NCI-H2029 (cell line): Measurements from ENCODE around the gene C19orf47.
"Not testable (repeated sequence)": the region's sequence is repeated elsewhere in the genome, so short reads cannot be mapped to it uniquely, and the experiment has no call there.

Experiments used
- DNase-seq: peaks from one replicate; lab custom pipeline; 2025; lab: John Stamatoyannopoulos, UW

Gene C19orf47

DNA sequence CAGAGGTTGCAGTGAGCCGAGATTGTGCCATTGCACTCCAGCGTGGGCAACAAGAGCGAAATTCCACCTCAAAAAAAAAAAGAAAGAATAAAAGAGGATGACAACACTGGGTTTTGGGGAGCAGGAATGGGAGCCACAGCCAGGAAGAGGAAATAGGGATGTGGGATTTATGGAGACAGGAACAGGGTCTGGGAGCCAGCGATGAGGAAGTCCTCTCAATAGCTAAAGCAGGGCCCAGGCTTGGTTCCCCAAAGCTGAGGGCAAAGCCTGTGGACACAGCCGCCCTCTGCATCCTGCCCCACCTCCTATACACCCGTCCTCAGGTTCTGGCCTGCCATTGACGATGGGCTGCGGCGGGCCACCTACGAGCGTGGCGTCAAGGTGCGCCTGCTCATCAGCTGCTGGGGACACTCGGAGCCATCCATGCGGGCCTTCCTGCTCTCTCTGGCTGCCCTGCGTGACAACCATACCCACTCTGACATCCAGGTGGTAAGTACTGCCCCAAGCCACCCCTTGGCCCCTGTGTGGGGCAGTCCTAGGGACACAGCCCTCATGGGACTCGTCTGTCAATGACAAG, 28.2 kb upstream of the C19orf47 start:
- no peak for DNase-seq

DNA sequence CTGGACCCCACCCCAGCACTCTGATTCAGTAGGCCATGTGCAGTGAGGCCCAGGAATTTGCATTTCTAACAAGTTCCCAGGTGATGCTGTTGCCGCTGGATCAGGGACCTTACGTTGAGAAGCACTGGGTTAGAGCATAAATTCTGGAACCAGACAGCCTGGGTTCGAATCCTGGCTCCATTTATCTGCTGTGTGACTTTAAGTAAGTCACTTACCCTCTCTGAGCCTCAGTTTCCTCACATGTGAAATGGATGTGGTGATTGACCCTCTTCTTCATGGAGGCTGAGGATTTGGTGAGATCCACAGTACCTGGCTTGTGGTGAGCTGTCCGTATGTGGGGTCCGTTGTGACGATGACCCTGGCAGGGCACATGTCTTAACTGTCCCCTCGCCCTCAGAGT, 25.9 kb upstream of the C19orf47 start:
- DNase-seq: no peak

DNA sequence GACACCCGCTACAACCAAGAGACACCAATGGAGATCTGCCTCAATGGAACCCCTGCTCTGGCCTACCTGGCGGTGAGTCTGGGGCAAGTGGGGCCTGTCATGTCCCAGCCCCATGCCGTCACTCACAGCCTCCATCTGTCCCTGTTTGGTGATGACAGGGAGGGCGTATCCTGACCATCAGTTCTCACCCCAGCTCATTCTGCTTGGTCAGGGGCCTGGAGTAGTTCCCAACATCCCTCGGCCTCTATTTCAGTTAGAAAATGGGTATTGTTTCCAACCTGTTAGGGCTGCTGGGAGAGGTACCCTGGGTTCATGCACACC, 23.6 kb upstream of the C19orf47 start:
- DNase-seq: no peak

DNA sequence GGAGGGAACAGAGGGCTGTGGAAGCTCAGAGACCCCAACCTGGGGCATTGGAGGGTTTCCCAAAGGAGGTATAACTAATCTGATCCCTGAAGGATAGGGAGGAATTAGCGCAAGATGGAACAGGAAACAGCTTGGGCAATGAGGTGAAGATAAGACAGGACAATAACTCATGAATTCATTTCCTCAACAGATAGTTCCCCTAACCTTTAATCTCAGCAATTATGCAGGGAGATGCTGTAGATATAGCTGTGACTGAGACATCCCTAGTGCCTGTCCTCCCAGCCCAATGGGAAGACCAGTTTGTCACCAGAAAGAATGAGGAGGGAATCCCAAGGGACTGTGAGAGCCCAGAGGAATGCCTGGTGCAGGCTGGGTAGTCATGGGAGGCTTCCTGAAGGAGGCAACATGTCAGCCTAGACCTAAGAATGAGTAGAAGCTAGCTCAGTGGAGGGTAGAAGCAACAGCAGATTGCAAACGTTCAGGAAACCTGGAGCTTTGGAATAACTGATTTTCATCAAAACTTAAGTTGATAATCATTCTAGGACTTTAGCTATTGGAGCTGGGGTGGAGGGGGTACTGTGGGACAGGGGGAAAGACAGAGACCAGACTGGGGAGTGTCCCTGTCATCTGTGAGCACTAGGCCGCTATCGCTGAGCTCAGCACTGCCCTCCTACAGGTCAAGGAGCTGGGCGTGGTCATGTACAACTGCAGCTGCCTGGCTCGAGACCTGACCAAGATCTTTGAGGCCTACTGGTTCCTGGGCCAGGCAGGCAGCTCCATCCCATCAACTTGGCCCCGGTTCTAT, 23.0 kb upstream of the C19orf47 start:
- no peak for DNase-seq

DNA sequence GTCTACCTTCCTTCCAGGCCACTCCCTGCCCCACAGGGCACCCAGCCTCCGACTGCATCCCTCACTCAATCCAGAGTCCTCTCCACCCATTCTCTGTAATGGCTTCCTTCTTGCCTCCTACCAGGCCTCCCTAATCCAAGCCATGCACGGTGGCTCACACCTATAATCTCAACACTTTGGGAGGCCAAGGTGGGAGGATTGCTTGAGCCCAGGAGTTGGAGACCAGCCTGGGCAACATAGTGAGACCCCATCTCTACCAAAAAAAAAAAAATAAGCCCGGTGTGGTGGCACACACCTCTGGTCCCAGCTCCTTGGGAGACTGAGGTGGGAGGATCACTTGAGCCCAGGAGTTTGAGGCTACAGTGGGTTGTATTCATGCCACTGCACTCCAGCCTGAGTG, 22.1 kb upstream of the C19orf47 start:
- not testable (repeated sequence) for DNase-seq

DNA sequence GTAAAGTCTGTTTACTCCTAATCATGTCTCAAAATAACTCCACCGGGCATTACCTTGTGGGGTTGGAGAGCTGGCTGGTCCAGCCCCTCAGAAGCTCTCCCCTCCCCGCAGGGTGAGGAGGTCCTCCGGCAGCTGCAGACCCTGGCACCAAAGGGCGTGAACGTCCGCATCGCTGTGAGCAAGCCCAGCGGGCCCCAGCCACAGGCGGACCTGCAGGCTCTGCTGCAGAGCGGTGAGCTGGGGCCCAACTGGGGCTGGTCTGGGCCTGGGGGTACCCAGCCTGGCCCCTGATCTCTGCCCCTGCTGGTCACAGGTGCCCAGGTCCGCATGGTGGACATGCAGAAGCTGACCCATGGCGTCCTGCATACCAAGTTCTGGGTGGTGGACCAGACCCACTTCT, 21.6 kb upstream of the C19orf47 start:
- DNase-seq: no peak

DNA sequence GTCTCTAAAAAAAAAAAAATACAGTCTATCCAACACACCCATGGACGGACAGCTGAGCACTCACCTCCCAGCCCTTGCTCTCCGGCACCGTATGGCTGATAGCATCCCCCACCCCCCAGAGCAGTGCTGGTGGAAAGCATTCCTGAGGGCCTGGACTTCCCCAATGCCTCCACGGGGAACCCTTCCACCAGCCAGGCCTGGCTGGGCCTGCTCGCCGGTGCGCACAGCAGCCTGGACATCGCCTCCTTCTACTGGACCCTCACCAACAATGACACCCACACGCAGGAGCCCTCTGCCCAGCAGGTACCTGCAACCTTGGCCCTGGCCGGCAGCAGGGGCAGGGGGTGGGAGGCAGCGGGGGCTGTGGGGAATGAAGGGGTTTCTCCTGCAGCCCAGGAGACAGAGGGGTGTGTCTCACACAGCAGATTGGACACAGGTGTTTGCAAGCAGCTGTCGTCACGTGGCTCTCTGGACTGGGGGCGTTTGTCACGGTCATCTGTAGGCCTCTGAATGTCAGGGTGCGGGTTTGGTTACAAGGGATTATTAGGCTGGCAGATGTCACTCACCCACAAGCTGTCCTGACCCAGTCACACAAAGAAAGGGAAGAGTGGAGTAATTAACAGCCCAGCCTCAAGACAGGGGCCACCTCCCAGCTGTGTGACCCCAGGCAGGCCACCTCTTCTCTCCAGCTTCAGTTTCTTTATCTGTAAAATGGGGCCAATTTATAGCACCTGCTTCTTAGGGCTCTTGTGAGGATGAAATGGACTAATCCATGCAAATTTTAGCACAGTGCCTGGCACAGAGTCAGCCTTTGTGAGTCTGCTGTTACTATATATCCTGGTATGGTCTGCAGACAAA, 19.6 kb upstream of the C19orf47 start:
- DNase-seq: no peak

DNA sequence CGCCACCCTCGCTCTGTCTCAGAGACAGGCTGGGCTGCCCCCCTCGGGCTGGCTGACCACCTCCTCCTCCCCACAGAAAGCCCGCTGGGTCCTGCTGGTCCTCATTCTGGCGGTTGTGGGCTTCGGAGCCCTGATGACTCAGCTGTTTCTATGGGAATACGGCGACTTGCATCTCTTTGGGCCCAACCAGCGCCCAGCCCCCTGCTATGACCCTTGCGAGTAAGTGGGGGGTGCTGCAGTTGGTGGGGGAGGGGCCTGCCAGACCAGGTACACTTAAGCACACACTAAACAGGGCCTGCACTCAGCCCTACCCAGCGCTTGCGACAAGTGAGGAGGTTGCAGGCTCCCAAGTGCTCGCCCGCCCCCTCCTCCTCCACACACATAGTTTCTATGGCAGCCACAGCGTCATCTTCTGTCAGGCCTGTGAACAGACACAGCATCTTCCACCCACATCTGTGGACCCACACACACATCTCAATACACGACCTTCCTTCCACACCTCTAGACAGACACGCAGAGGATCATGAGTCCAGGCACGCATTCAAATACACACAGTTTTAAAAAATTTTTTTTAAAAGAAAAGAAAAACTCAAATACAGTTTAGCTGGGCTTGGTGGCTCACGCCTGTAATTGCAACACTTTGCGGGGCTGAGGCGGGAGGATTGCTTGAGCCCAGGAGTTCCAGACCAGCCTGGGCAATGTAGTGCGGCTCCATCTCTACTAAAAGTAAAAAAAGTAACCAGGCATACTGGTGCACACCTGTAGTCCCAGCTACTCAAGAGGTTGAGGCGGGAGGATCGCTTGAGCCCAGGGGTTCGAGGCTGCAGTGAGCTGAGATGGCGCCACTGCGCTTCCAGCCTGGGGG, 18.7 kb upstream of the C19orf47 start:
- DNase-seq: no peak

DNA sequence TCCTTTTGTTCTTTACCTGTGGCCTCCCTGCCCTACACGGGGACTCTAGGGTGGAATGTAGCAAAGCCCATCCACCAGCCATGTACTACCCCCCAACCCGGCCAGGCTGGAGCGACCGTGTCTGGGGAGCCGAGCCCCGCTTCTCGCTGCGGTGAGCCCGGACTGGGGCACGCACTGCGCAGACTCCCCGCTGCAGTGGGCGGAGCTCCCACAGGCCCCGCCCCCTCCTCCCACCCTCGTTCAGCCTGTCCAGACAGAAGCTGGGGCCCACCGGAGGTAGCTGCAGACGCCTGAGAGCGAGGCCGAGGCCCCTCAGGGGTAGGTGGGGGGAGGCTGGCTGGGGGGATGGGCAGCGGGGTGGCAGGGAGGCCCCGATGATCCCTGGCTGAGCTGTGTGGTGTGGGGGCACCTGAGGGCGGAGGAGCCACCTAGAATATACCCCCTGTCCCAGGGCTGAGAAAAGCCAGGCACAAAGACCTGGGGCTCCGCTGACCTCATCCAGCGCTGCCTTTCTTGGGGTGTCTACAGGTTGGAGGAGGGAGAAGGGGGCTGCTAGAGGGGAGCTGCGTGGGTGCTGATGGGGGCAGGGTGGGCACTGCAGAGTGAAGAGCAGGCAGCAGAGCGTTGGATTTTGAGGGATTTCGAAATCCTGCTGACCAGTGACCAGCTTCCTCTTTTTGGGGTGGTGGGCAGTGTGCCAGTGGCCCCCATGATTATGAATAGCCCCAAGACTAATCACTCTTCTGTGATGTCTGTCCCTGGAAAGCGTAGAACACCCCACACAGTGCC, 17.6 kb upstream of the C19orf47 start:
- no peak for DNase-seq

DNA sequence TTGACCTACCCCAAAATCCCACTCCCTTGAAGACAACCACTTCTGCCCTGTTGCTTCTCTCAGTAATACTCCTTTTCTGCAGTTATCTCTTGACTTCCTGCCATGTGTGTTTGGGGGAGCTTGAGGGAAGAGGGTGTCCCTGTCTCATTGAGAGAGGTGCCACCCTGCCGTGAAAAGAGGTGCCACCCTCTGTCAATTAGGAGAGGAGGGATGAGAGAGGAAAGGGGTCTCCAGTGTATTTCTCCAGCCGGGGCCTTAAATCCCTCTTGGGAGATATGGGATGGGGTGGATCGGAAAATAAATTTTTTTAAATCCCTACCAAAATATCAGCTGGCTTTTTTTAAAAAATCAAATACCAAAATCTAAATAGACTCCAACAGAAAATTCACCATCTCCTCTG, 16.8 kb upstream of the C19orf47 start:
- DNase-seq: no peak

DNA sequence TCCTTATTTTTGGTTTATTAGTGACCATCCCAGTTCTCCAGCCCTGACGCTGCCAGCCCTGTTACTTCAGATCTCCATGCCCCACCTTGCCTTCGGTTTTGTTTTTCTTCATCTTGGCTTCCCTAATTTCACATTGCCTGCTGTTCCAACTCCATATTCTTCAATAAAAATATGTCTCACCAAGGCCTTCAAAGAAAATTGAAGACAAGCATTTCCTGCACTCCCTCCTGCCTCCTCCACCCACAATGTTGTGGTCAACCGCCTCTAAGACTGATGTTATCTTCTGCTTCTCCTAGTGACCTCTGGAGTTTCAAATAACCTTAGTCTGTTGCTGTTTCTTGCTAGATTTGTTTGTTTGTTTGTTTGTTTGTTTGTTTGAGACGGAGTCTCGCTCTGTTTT, 14.9 kb upstream of the C19orf47 start:
- DNase-seq: no peak

DNA sequence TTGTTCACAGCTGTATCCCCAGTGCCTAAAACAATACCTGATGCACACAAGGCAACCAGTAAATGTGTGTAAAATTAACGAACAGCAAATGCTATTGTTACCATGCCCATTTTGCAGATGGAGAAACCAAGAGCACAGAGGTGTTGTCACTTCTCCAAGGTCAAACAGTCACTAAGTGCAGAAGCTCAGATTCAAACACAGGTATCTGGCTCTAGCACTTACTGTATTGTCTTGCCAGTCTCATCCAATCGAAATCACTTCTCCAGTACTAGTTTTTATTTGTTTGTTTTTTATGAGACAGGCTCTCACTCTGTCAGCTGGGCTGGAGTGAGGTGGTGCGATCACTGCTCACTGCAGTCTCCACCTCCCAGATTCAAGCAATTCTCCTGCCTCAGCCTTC, 14.0 kb upstream of the C19orf47 start:
- no peak for DNase-seq

DNA sequence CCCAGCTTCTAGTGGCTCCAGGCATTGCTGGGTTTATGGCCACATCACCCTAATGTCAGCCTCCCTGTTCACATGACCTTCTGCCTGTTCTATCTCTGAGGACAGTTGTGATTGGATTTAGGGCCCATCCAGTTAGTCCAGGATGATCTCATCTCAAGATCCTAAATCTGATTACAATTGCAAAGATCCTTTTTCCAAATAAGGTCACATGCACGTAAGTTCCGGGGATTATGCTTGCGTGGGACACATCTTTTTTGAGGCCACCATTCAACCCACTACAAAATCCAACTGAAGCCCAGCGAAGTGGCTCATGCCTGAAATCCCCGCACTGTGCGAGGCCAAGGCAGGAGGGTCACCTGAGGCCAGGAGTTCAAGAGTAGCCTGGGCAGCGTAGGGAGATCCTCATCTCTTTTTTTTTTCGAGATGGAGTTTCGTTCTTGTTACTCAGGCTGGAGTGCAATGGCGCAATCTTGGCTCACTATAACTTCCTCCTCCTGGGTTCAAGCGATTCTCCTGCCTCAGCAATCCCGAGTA, 12.6 kb upstream of the C19orf47 start:
- DNase-seq: no peak

DNA sequence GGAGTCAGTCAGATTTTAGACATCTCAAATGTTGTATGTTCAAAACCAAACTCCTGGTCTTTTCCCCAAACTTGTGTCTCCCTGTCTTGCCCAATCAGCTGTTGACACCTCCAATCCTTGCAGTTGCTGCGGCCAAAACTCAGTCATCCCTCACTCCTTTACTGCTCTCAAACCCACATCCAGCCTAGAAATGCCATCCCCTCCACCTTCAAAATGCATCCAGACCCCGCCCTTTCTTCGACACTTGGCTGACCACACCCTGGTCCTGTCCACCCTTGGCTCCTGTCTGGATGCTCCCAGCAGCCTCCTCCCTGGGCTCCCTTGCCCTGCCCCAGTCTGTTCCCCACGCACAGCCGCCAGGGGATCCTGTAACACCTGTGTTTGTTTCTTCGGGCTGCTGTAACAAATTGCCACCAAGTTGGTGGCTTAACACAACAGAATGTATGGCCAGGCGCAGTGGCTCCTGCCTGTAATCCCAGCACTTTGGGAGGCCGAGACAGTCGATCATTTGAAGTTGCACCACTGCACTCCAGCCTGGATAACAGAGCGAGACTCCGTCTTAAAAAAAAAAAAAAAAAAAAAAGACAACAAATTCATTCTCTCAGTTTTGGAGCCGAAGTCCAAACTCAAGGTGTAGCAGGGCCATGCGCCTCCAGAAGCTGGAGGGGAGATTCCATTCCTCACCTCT, 12.0 kb upstream of the C19orf47 start:
- no peak for DNase-seq

DNA sequence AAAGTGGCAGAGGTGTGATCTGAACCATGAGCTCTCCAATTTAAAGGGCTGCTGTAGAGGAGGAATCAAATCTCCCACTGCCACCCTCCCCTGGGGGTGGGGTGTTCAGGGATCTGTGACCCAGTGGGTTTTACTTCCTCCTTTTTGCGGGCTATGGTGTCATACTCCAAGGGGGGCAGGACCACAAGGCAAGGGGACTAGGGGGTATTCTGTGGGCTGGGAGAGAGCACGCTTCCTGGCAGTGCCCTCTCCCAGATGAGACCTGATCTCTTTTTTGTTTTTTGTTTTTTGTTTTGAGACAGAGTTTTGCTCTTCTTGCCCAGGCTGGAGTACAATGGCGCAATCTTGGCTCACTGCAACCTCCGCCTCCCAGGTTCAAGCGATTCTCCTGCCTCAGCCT, 10.6 kb upstream of the C19orf47 start:
- no peak for DNase-seq

DNA sequence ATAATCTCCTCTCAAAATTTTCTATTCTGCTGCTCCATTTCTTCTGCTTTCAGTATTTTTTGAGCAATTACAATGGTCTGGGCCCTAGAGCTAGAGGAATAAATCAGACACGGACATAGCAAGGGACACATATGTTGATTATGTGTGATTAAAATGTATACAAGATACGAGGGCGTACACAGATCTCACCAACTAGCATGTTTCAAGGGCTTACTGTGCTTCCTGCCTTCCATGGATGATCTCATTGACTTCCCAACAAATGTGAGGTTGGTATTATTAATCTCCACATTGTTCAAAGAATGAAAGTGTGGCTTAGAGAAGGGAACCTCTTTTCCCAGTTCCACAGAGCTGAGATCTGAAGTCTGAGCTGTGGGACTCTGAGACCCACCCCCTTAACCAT, 9.4 kb upstream of the C19orf47 start:
- no peak for DNase-seq

DNA sequence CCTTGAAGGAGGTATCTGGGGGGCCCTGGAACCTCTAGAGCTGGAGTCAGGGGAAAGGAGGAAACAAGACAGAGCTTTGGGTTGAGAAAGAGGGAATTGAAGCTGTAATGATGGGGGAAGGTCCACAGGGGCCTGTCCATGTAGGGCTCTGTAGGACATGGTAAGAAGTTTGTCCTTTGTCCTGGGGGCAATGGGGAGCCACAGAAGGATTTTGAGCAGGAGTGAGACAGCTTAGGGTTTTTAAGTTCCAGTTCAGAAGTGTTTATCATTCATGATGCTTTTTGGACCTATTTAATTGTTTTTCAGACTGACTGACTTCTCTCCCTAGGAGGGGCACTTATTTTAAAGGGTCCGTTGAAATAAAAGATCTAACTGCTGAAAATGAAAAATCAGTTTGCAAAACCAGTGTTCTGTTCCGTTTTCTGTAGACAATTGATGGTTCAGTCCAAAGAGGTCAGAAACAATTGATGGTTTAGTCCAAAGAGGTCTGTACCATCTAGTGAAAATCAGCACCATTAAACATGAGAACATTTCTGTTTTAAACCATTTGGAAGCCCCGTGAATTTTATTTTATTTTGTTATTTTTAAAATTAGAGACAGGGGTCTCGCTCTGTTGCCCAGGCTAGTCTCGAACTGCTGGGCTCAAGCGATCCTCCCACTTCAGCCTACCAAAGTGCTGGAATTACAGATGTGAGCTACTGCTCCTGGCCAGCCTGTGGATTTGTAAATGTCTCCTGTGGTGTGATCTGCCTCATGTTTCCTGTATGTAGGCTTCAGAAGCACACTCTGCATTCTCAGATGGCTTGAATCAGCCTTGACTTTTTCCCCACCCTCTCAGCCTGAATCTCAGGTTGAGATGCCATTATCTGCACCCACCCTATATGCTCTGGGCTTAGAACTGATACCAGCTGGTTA, 8.7 kb upstream of the C19orf47 start:
- DNase-seq: no peak

DNA sequence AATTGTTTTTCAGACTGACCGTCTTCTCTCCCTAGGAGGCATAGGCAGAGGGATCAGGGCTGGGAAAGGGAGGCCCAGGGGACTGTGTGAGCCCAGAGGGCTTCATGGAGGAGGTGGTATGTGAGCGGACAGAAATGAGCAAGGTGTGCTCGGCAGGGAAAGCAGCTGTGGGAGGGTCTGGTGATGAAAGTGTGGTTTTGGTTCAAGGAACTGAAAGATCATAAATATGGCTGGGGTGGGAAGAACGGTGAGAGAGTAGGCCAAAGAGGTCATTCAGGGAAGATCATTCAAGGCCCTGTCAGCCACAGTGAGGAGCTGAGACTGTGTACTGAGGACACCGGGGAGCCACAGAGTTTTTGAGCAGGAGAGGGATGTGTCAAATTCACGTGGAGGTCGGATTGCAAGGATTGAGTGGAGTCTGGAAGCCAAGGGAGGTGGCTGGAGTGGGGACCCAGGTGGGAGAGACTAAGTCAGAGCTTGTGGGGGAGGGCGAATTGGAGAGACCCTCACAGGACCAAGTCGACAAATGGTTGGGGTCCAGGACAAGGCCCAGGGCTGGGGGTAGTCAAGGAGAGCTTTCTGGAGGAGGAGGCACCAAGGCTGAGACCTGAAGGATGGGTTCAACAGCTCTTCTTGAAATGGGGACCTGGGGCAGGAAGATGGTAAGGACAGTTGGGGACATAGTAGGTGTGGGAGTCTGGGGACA, 7.9 kb upstream of the C19orf47 start:
- DNase-seq: no peak
